GM23248 (cell line): Measurements from ENCODE around the gene KRTAP3-1. TPM values are rescaled to one million over a fixed set of nuclear protein-coding genes. Genes with fewer than 3 reads are reported as not detected.

Experiments used
- DNase-seq: peaks from one replicate; pipeline ENCODE4 v3.0.0-alpha.2; 2015
- H2AFZ ChIP-seq: fragments of 200-600 bp; sonication (generic); 2 replicates; pipeline ENCODE4 v1.6.1; 2016; ENCODE audit warnings: antibody characterized with exemption
- H3F3A ChIP-seq: fragments of 200-600 bp; sonication (generic); 2 replicates; pipeline ENCODE4 v1.6.1; 2016; ENCODE audit warnings: mild to moderate bottlenecking, antibody characterized with exemption, mixed run types; ENCODE audit not compliant: insufficient read depth
- H3K27ac ChIP-seq: fragments of 200-600 bp; sonication (generic); 2 replicates; pipeline ENCODE4 v1.5.1; 2016; ENCODE audit warnings: mild to moderate bottlenecking
- H3K27me3 ChIP-seq: fragments of 200-600 bp; sonication (generic); replicated peaks from 2 replicates; pipeline ENCODE4 v1.6.1; 2016; ENCODE audit warnings: mild to moderate bottlenecking; ENCODE audit not compliant: insufficient read depth
- H3K36me3 ChIP-seq: fragments of 200-600 bp; sonication (generic); 2 replicates; pipeline ENCODE4 v1.6.1; 2016; ENCODE audit warnings: low read depth, mild to moderate bottlenecking
- H3K4me1 ChIP-seq: fragments of 200-600 bp; sonication (generic); 2 replicates; pipeline ENCODE4 v1.6.1; 2016; ENCODE audit warnings: mild to moderate bottlenecking; ENCODE audit not compliant: insufficient read depth
- H3K4me2 ChIP-seq: fragments of 200-600 bp; sonication (generic); one replicate; pipeline ENCODE4 v1.6.1; 2016; ENCODE audit warnings: mild to moderate bottlenecking; ENCODE audit not compliant: unreplicated experiment
- H3K4me3 ChIP-seq: fragments of 200-600 bp; sonication (generic); 2 replicates; pipeline ENCODE4 v1.5.1; 2016; ENCODE audit warnings: mild to moderate bottlenecking
- H3K79me2 ChIP-seq: fragments of 200-600 bp; sonication (generic); 2 replicates; pipeline ENCODE4 v1.6.1; 2016; ENCODE audit warnings: mild to moderate bottlenecking; ENCODE audit not compliant: insufficient read depth
- H3K9ac ChIP-seq: fragments of 200-600 bp; sonication (generic); 2 replicates; pipeline ENCODE4 v1.6.1; 2016; ENCODE audit warnings: mild to moderate bottlenecking
- H3K9me2 ChIP-seq: fragments of 200-600 bp; sonication (generic); 2 replicates; pipeline ENCODE4 v1.6.1; 2016; ENCODE audit warnings: mixed run types, mild to moderate bottlenecking, moderate library complexity; ENCODE audit not compliant: insufficient read depth
- H3K9me3 ChIP-seq: fragments of 200-600 bp; sonication (generic); one replicate; pipeline ENCODE4 v1.6.1; 2017; ENCODE audit warnings: low read depth
- H4K20me1 ChIP-seq: fragments of 200-600 bp; sonication (generic); 2 replicates; pipeline ENCODE4 v1.6.0; 2016; ENCODE audit not compliant: insufficient read depth
- EZH2 ChIP-seq: fragments of 200-600 bp; sonication (generic); IDR thresholded peaks from 2 replicates; pipeline ENCODE4 v1.6.1; 2018; ENCODE audit warnings: antibody characterized with exemption, mild to moderate bottlenecking; ENCODE audit not compliant: insufficient read depth, poor library complexity, severe bottlenecking
- EZH2phosphoT487 ChIP-seq: fragments of 200-600 bp; sonication (generic); IDR thresholded peaks from 2 replicates; pipeline ENCODE4 v1.6.1; 2018; ENCODE audit warnings: antibody characterized with exemption, moderate library complexity, mild to moderate bottlenecking, low read depth; ENCODE audit not compliant: insufficient read depth
- WGBS, 2 experiments: methylation state at CpG; one replicate each; pipeline ENCODE4 v1.1.6; 2015 to 2017; ENCODE audit warnings: low lambda C conversion rate in 2 of 2, low coverage in 1 of 2; ENCODE audit errors: missing lambda C conversion rate in 2 of 2; 5-methylcytosine and 5-hydroxymethylcytosine counted together
- in situ Hi-C: fragments of 300-500 bp; cut with MboI; formaldehyde crosslinking; loops from 2 replicates; pipeline ENCODE4 v1.15.0; 2020
- polyA plus RNA-seq: library from polyadenylated mRNA; unstranded; fragments of >200 nt; fragmentation: Nextera tagmentation; extraction: Ambion mirVana; gene quantifications from 2 replicates; pipeline ENCODE4 v1.2.1, GENCODE V29; 2016
- total RNA-seq: library from RNA; depleted of rRNA; stranded (reverse); fragments of >200 nt; shearing (Covaris generic); gene quantifications from 2 replicates; pipeline ENCODE4 v1.2.3, GENCODE V29; 2014

The KRTAP3-1 gene
- total and polyA plus RNA-seq, 2 experiments from 2014 or later, result not detected

DNA sequence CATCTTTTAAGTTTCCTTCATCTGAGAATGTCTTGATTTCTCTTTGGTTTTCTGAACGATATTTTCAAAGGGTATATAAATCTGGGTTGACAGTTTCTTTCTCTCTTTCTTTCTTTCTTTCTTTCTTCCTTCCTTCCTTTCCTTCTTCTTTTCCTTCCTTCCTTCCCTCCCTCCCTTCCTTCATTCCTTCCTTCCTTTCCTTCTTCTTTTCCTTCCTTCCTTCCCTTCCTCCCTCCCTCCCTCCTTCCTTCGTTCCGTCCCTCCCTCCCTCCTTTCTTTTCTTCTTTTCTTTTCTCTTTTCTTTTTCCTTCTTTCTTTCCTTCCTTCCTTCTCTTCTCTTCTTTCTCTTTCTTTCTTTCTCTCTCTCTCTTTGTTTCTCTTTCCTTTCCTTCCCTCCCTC lies 34.6 kb downstream of the KRTAP3-1 start:
- Histone ChIP-seq H3K36me3 (no peaks in the 10 kb centered on the region), H3K9ac (no peak overlapping the region), H2AFZ (no peak overlapping the region), H3F3A (no peaks in the 10 kb centered on the region), H3K9me3 (no peaks in the 10 kb centered on the region), H3K4me1 (no peaks in the 10 kb centered on the region), H3K4me3 (no peak overlapping the region), H3K27ac (no peak overlapping the region), H4K20me1 (no peaks in the 10 kb centered on the region), H3K79me2 (no peaks in the 10 kb centered on the region), H3K4me2 (no peak overlapping the region), H3K27me3 (no peaks in the 10 kb centered on the region), H3K9me2 (no peaks in the 10 kb centered on the region)
- in situ Hi-C loops, result no loop called here
- DNase-seq, result no peak
- TF ChIP-seq EZH2phosphoT487 (no peak), EZH2 (no peak)
- 64 to 82% methylated on average over 3 of the region's 3 CpGs for WGBS, 2 experiments

DNA sequence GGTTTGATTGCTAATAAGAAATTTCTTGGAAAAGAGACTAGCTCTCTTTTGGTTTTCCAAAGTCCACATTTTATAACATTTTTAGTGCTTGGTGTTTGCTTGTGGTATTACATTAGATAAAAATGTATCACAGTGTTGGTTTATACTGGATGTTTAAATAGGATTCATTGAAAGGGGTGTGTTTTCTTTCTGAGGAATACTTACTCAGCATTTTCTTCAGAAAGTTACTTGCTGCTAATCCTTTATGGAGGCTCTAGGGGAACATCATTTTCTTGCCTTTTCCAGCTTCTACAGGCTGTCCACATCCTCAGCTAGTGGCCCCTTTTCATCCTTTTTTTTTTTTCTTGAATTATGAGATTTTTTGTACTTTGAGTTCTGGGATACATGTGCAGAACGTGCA lies 41.3 kb downstream of the KRTAP3-1 start:
- TF ChIP-seq EZH2 (no peak), EZH2phosphoT487 (no peak)
- Histone ChIP-seq H3K27me3 (no peaks in the 10 kb centered on the region), H3K36me3 (no peaks in the 10 kb centered on the region), H4K20me1 (no peaks in the 10 kb centered on the region), H3K9ac (no peak overlapping the region), H3K27ac (no peak overlapping the region), H3K4me3 (no peak overlapping the region), H3K4me2 (no peak overlapping the region), H3K9me2 (no peaks in the 10 kb centered on the region), H3F3A (no peaks in the 10 kb centered on the region), H2AFZ (no peak overlapping the region), H3K9me3 (no peaks in the 10 kb centered on the region), H3K79me2 (no peaks in the 10 kb centered on the region), H3K4me1 (no peaks in the 10 kb centered on the region)
- in situ Hi-C loops, result no loop called here
- 90% methylated on average over 1 of the region's 1 CpG; no CpG with 5 or more reads in 1 of the 2 experiments for WGBS, 2 experiments
- no peak for DNase-seq

GRCh38 chr17:40966848-40967247 lies 42.1 kb downstream of the KRTAP3-1 start, which contains the start of gene KRT39:
Gene KRT39, minus strand, starts transcription at chr17:40966948. Its CDS starts 92 bp downstream, at chr17:40966856.
- Histone ChIP-seq H3K9me2 (no peaks in the 10 kb centered on the region), H3F3A (no peaks in the 10 kb centered on the region), H2AFZ (peak within 1 kb of the TSS; percentile 2; the same call in 1 of the 2 replicates), H3K27me3 (no peaks in the 10 kb centered on the region), H3K36me3 (no peaks in the 10 kb centered on the region), H3K9ac (no peak within 1 kb of the TSS), H3K4me2 (no peak within 1 kb of the TSS), H4K20me1 (no peaks in the 10 kb centered on the region), H3K9me3 (no peaks in the 10 kb centered on the region), H3K4me3 (no peak within 1 kb of the TSS), H3K27ac (no peak within 1 kb of the TSS), H3K79me2 (no peaks in the 10 kb centered on the region), H3K4me1 (no peaks in the 10 kb centered on the region)
- in situ Hi-C loops, result no loop called here
- DNase-seq, result no peak
- WGBS, 2 experiments, result 24 to 32% methylated on average over 1 of the region's 1 CpG
- TF ChIP-seq EZH2phosphoT487, result no peak
- TF ChIP-seq EZH2, result no peak

GRCh38 chr17:40963838-40964237 lies 45.1 kb downstream of the KRTAP3-1 start:
- TF ChIP-seq EZH2phosphoT487, result no peak
- no peak for TF ChIP-seq EZH2
- H3K36me3 ChIP-seq, result no peaks in the 10 kb centered on the region
- H3K27ac ChIP-seq, result no peak overlapping the region
- WGBS, 2 experiments, result 50 to 72% methylated on average over 1 of the region's 1 CpG
- no peaks in the 10 kb centered on the region for H3K79me2 ChIP-seq
- in situ Hi-C loops, result no loop called here
- no peaks in the 10 kb centered on the region for H4K20me1 ChIP-seq
- H3K27me3 ChIP-seq, result no peaks in the 10 kb centered on the region
- no peak overlapping the region for H3K9ac ChIP-seq
- H3K9me2 ChIP-seq, result no peaks in the 10 kb centered on the region
- peak; percentile 45 for DNase-seq
- peaks cover 9% of the 10 kb centered on the region for H3K4me1 ChIP-seq
- peak overlapping the region; percentile 55; the same call in 1 of the 2 replicates for H2AFZ ChIP-seq
- H3K9me3 ChIP-seq, result no peaks in the 10 kb centered on the region
- peaks cover 10% of the 10 kb centered on the region for H3F3A ChIP-seq
- no peak overlapping the region for H3K4me2 ChIP-seq
- no peak overlapping the region for H3K4me3 ChIP-seq
